BJ (cell line): ENCODE results near the gene CHURC1. TPM values are rescaled to one million over a fixed set of nuclear protein-coding genes. Genes with fewer than 3 reads are reported as not detected.

ENCODE experiments used
- CTCF ChIA-PET: fragments of 350-600 bp; formaldehyde crosslinking; extraction: SDS; loops from one replicate; lab custom pipeline; 2021; ENCODE audit warnings: antibody characterized with exemption, inconsistent platforms; lab: Yijun Ruan, JAX
- POLR2A ChIA-PET: fragments of 300-600 bp; sonication (Branson Sonifier 250); formaldehyde crosslinking; extraction: SDS; loops from one replicate; lab custom pipeline; 2021; ENCODE audit warnings: antibody characterized with exemption; lab: Charles Lee
- DNase-seq: peaks from one replicate; pipeline ENCODE4 v3.0.0-alpha.2; 2011; ENCODE audit warnings: low read depth
- H3K27me3 ChIP-seq: 2 replicates; pipeline ENCODE4 v1.6.0; 2011; ENCODE audit warnings: low read length; ENCODE audit not compliant: control insufficient read depth, insufficient read depth
- H3K36me3 ChIP-seq: 2 replicates; pipeline ENCODE4 v1.5.1; 2011; ENCODE audit warnings: low read length; ENCODE audit not compliant: control insufficient read depth, insufficient read depth
- H3K4me3 ChIP-seq: 2 replicates; pipeline ENCODE4 v1.5.1; 2011; ENCODE audit warnings: low read depth, mild to moderate bottlenecking, control low read depth, low read length
- CTCF ChIP-seq: IDR thresholded peaks from 2 replicates; pipeline ENCODE4 v1.5.1; 2011; ENCODE audit warnings: low read depth, mild to moderate bottlenecking, control low read depth, inconsistent platforms, low read length, moderate library complexity; ENCODE audit not compliant: insufficient read depth
- polyA plus RNA-seq: library from polyadenylated mRNA; depleted of rRNA; stranded (reverse); fragments of >200 nt; gene quantifications from 2 replicates; pipeline ENCODE4 v1.2.3, GENCODE V29; 2011

Gene CHURC1
- polyA plus RNA-seq, 1 experiment: 30.6 TPM

- no peaks in the 10 kb centered on the region for H3K27me3 ChIP-seq
- CTCF ChIA-PET: interaction anchor here (0.7 kb wide), 1 partner anchor 10 kb away, joined by 3 read pairs; no protein-coding TSS in a partner anchor
- no peak for TF ChIP-seq CTCF
- POLR2A ChIA-PET: no interaction called here
- DNase-seq: no peak
- H3K36me3 ChIP-seq: peaks cover 1% of the 10 kb centered on the region; the same call in 1 of the 2 replicates
- H3K4me3 ChIP-seq: no peak overlapping the region
These were observed 32.2 kb downstream of the CHURC1 start for GRCh38 chr14:64946310-64947045.

- ChIA-PET CTCF (interaction anchor here (0.8 kb wide), 1 partner anchor 437 kb away, joined by 3 read pairs; no protein-coding TSS in a partner anchor), POLR2A (no interaction called here)
- H3K4me3 ChIP-seq: no peak overlapping the region
- TF ChIP-seq CTCF: no peak
- H3K27me3 ChIP-seq: no peaks in the 10 kb centered on the region
- no peak for DNase-seq
- peaks cover 1% of the 10 kb centered on the region; the same call in 1 of the 2 replicates for H3K36me3 ChIP-seq
These were observed 33.7 kb downstream of the CHURC1 start for GRCh38 chr14:64947710-64948611.

- TF ChIP-seq CTCF: no peak
- no peak for DNase-seq
- peaks cover 1% of the 10 kb centered on the region; the same call in 1 of the 2 replicates for H3K36me3 ChIP-seq
- H3K4me3 ChIP-seq: no peak overlapping the region
- H3K27me3 ChIP-seq: no peaks in the 10 kb centered on the region
- ChIA-PET POLR2A (no interaction called here), CTCF (no interaction called here)
These were observed 34.5 kb downstream of the CHURC1 start for GRCh38 chr14:64948612-64949210.

GRCh38 chr14:64950889-64951288 lies 36.6 kb downstream of the CHURC1 start:
- DNase-seq: no peak
- Histone ChIP-seq H3K27me3 (no peaks in the 10 kb centered on the region), H3K36me3 (no peaks in the 10 kb centered on the region; the same call in 1 of the 2 replicates), H3K4me3 (no peak overlapping the region)
- CTCF ChIA-PET: no interaction called here
- POLR2A ChIA-PET: no interaction called here
- TF ChIP-seq CTCF: no peak

GRCh38 chr14:64951291-64951690 lies 37.0 kb downstream of the CHURC1 start:
- Histone ChIP-seq H3K36me3 (no peaks in the 10 kb centered on the region; the same call in 1 of the 2 replicates), H3K27me3 (no peaks in the 10 kb centered on the region), H3K4me3 (no peak overlapping the region)
- ChIA-PET CTCF (no interaction called here), POLR2A (no interaction called here)
- DNase-seq: no peak
- no peak for TF ChIP-seq CTCF
